Lung (tissue), 12 donors: ENCODE data around the gene MED8. TPM values are rescaled to one million over a fixed set of nuclear protein-coding genes. Genes with fewer than 3 reads are reported as not detected.
A peak's percentile ranks its signal among the peaks of the same experiment; 100 is the strongest.

Source experiments
- ATAC-seq: fragments of 200-7000 bp; cut with Tn5 transposase; one replicate; pipeline ENCODE4 v1.9.1; 2020; ENCODE audit warnings: moderate number of reproducible peaks; ENCODE audit not compliant: insufficient read depth, low FRiP score
- DNase-seq, 3 donors: peaks; one replicate each; pipeline ENCODE4 v3.0.0-alpha.2; 2013 to 2017
- H3K27ac ChIP-seq, 2 donors: one replicate each; pipeline ENCODE4 v1.5.1; 2013; ENCODE audit warnings: mild to moderate bottlenecking in 2 of 2, moderate library complexity in 2 of 2, control low read depth in 1 of 2, inconsistent platforms in 1 of 2, low read depth in 1 of 2, low read length in 1 of 2
- H3K27me3 ChIP-seq, 3 donors: one replicate each; pipeline ENCODE4 v1.5.1; 2013; ENCODE audit warnings: low read length in 2 of 3; ENCODE audit not compliant: control insufficient read depth in 3 of 3, insufficient read depth in 3 of 3
- H3K36me3 ChIP-seq, 4 donors: one replicate each; pipeline ENCODE4 v1.5.1; 2013; ENCODE audit warnings: low read length in 4 of 4, mild to moderate bottlenecking in 1 of 4, moderate library complexity in 1 of 4; ENCODE audit not compliant: control insufficient read depth in 4 of 4, insufficient read depth in 4 of 4
- H3K4me1 ChIP-seq, 5 donors: one replicate each; pipeline ENCODE4 v1.5.1; 2013; ENCODE audit warnings: low read length in 5 of 5, mild to moderate bottlenecking in 2 of 5, moderate library complexity in 1 of 5; ENCODE audit not compliant: control insufficient read depth in 5 of 5, insufficient read depth in 5 of 5
- H3K4me3 ChIP-seq: one replicate; pipeline ENCODE4 v1.5.1; 2013; ENCODE audit warnings: mild to moderate bottlenecking, control low read depth, moderate library complexity
- H3K9ac ChIP-seq, 2 donors: one replicate each; pipeline ENCODE4 v1.5.1; 2013; ENCODE audit warnings: low read length in 2 of 2, control low read depth in 1 of 2; ENCODE audit not compliant: insufficient read depth in 1 of 2
- H3K9me3 ChIP-seq, 4 donors: one replicate each; pipeline ENCODE4 v1.5.1; 2013; ENCODE audit warnings: low read length in 3 of 4, mild to moderate bottlenecking in 1 of 4, moderate library complexity in 1 of 4; ENCODE audit not compliant: control insufficient read depth in 4 of 4, insufficient read depth in 3 of 4
- CTCF ChIP-seq: IDR thresholded peaks from 2 replicates; pipeline ENCODE4 v1.5.1; 2012; ENCODE audit warnings: mild to moderate bottlenecking; ENCODE audit errors: control extremely low read depth, extremely low read depth
- WGBS, 2 donors: extraction: QIAGEN DNeasy Blood & Tissue Kit; methylation state at CpG; one replicate each; pipeline ENCODE4 v1.1.7; 2013; 5-methylcytosine and 5-hydroxymethylcytosine counted together
- polyA plus RNA-seq, 2 donors: library from polyadenylated mRNA; stranded (reverse); fragments of 200-250 nt; gene quantifications; one replicate each; pipeline ENCODE4 v1.2.1, GENCODE V29; 2013
- total RNA-seq, 2 donors: library from RNA; depleted of rRNA in 1 of 2; stranded (reverse); fragments of >200 nt in 1 of 2; gene quantifications; one replicate each; pipeline ENCODE4 v1.2.1, GENCODE V29; 2014 to 2021
- donor health status: control.
- donor health status: control.
- donor health status: Bipolar disorder and iron deficiency.
- donor health status: healthy.
- donor health status: DM: yes; HTN: yes; CAD: no.

MED8 gene
- total and polyA plus RNA-seq, 4 donors, result 35.5 to 45.1 (median 40.1) TPM

GRCh38 chr1:43366601-43367025 lies 23.0 kb downstream of the MED8 start:
- TF ChIP-seq CTCF, result no peak
- Histone ChIP-seq H3K4me1 (peaks cover 3 to 20% (median 10%) of the 10 kb centered on the region in 5 donors), H3K27me3 (no peaks in the 10 kb centered on the region), H3K27ac (peak overlapping the region in 1 of 2 donors; percentile 98), H3K9ac (peak overlapping the region in 1 of 2 donors; percentile 58), H3K36me3 (peaks cover 11 to 31% (median 24%) of the 10 kb centered on the region in 4 donors), H3K9me3 (no peaks in the 10 kb centered on the region), H3K4me3 (peak overlapping the region; percentile 88)
- no peak for DNase-seq
- 22 to 38% methylated on average over 5 of the region's 5 CpGs for WGBS, 2 donors
- no peak for ATAC-seq

GRCh38 chr1:43366179-43366578 lies 23.4 kb downstream of the MED8 start:
- ATAC-seq, result no peak
- H3K4me1 ChIP-seq, result peaks cover 3 to 20% (median 10%) of the 10 kb centered on the region in 5 donors

GRCh38 chr1:43365678-43366077 lies 23.9 kb downstream of the MED8 start:
- Histone ChIP-seq H3K4me1 (peaks cover 3 to 25% (median 10%) of the 10 kb centered on the region in 5 donors), H3K27ac (peak overlapping the region in 1 of 2 donors; percentile 98)
- no peak for ATAC-seq

More at GRCh38 chr1:43366179-43366578, 23.4 kb downstream of the MED8 start:
- no peak for DNase-seq
- H3K36me3 ChIP-seq, result peaks cover 11 to 35% (median 26%) of the 10 kb centered on the region in 4 donors
- no peaks in the 10 kb centered on the region for H3K9me3 ChIP-seq
- no peak for TF ChIP-seq CTCF
- WGBS, 2 donors, result 56 to 72% methylated on average over 11 of the region's 11 CpGs
- no peaks in the 10 kb centered on the region for H3K27me3 ChIP-seq
- H3K4me3 ChIP-seq, result peak overlapping the region; percentile 33
- H3K9ac ChIP-seq, result no peak overlapping the region
- H3K27ac ChIP-seq, result peak overlapping the region in 1 of 2 donors; percentile 98

More at GRCh38 chr1:43365678-43366077, 23.9 kb downstream of the MED8 start:
- no peak for DNase-seq
- no peak for TF ChIP-seq CTCF
- 72 to 88% methylated on average over 2 of the region's 2 CpGs for WGBS, 2 donors
- Histone ChIP-seq H3K36me3 (peaks cover 11 to 37% (median 27%) of the 10 kb centered on the region in 4 donors), H3K9ac (no peak overlapping the region), H3K4me3 (no peak overlapping the region), H3K9me3 (no peaks in the 10 kb centered on the region), H3K27me3 (no peaks in the 10 kb centered on the region)
